ENCODE measurements around the gene KLF11.
"Not testable (repeated sequence)": the region's sequence is repeated elsewhere in the genome, so short reads cannot be mapped to it uniquely, and the experiment has no call there.

Gene KLF11

DNA sequence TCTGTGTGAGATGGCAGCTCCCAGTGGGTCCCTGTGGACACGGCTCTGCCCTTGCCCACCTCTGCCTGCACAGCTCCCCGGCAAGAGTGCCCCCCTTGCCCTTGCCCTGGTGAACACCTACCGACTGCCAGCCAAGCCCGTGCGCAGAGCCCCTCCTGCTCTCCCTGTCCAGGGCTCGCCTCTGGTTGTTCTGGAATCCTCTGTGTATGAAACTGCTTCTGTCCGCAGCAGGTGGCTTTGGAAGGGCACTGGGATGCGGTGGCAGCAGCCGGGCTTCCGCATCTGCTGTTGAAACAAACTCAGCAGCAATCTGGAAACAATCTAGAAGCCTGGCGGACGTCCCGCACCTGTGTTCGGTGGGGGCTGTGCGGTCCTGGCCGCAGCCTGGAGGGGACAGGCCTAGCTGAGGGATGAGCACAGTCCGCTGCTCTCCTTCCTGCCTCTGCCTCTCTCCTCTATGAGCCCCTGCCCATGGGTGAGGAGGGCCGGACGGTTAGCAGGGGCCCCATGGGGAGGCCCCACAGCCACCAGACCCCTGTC lies 34.0 kb upstream of the KLF11 start:
- in situ Hi-C loops (cut with MboI; ENCODE audit: low sequenced_read_pairs), result no loop called here

DNA sequence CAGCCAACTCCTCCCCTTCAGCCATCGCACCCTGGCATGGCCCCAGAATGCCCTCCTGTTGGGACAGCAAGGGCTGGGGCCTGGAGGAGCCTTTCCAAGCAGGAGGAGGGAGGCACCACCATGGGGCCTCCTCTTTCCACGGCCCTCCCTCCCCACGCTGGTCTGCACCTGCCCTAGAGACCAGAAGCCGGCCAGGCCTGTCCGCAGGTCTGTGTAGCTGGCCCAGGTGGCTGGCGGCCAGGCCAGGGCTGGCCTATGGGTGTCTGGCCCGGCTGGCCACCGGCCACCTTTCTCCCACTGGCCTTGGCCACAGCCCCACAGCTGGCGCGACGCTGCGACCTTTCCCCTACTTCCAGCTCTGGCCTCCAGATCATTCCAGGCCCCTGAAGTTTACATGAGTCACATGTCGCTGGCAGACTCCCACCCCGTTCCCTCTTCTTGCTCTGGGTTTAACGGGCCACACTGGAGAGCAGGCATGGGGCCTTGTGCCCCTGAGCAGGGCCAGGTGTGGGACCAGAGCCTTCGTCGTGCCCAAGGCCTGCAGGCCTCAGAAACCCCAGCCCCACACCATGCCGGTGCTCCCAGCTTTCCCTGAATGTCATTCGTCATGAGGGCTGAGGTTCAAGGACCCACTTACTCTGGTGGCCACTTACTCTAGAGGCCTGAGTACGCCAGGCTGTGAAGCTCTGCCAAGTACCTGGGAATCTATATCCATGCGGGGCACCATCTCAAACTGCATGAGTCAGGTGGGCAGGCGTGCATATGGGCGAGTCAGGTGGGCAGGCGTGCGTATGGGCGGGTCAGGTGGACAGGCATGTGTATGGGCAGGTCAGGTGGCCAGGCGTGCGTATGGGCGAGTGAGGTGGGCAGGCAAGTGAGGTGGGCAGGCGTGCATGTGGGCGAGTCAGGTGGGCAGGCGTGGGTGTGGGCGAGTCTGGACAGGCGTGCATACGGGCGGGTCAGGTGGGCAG lies 33.3 kb upstream of the KLF11 start:
- in situ Hi-C loops (cut with MboI; ENCODE audit: low sequenced_read_pairs), result no loop called here

DNA sequence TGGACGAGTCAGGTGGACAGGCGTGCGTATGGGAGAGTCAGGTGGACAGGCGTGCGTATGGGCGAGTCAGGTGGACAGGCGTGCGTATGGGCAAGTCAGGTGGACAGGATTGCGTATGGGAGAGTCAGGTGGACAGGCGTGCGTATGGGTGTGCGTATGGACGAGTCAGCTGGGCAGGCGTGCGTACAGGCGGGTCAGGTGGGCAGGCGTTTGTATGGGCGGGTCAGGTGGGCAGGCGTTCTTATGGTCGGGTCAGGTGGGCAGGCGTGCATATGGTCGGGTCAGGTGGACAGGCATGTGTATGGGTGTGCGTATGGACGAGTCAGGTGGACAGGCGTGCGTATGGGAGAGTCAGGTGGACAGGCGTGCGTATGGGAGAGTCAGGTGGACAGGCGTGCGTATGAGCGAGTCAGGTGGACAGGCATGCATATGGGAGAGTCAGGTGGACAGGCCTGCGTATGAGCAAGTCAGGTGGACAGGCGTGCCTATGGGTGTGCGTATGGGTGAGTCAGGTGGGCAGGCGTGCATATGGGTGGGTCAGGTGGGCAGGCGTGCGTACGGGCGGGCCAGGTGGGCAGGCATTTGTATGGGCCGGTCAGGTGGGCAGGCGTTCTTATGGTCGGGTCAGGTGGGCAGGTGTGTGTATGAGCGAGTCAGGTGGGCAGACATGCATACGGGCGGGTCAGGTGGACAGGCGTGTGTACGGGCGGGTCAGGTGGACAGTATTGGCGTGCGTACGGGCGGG lies 32.3 kb upstream of the KLF11 start:
- in situ Hi-C loops (cut with MboI; ENCODE audit: low sequenced_read_pairs), result not testable (repeated sequence)

DNA sequence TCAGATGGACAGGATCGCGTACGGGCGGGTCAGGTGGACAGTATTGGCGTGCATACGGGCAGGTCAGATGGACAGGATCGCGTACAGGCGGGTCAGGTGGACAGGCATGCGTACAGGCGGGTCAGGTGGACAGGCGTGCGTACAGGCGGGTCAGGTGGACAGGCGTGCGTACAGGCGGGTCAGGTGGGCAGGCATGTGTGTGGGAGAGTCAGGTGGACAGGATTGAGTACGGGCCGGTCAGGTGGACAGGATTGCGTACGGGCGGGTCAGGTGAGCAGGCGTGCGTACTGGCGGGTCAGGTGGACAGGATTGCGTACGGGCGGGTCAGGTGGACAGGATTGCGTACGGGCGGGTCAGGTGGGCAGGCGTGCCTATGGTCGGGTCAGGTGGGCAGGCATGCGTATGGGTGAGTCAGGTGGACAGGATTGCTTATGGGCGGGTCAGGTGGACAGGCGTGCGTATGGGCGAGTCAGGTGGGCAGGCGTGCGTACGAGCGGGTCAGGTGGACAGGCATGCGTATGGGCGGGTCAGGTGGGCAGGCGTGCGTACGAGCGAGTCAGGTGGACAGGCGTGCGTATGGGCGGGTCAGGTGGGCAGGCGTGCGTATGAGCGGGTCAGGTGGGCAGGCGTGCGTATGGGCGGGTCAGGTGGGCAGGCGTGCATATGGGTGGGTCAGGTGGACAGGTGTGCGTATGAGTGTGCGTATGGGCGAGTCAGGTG lies 31.6 kb upstream of the KLF11 start:
- in situ Hi-C loops (cut with MboI; ENCODE audit: low sequenced_read_pairs), result not testable (repeated sequence)

DNA sequence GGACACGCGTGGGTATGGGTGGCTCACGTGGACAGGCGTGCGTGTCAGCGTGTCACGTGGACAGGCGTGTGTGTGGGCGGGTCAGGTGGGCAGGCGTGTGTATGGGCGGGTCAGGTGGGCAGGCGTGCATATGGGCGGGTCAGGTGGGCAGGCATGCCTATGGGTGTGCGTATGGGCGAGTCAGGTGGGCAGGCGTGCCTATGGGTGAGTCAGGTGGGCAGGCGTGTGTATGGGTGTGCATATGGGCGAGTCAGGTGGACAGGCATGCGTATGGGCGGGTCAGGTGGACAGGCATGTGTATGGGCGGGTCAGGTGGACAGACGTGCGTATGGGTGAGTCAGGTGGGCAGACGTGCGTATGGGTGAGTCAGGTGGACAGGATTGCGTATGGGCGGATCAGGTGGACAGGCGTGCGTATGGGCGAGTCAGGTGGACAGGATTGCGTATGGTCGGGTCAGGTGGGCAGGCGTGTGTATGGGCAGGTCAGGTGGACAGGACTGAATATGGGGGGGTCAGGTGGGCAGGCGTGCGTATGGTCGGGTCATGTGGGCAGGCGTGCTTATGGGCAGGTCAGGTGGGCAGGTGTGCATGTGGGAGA lies 30.9 kb upstream of the KLF11 start:
- in situ Hi-C loops (cut with MboI; ENCODE audit: low sequenced_read_pairs), result not testable (repeated sequence)

DNA sequence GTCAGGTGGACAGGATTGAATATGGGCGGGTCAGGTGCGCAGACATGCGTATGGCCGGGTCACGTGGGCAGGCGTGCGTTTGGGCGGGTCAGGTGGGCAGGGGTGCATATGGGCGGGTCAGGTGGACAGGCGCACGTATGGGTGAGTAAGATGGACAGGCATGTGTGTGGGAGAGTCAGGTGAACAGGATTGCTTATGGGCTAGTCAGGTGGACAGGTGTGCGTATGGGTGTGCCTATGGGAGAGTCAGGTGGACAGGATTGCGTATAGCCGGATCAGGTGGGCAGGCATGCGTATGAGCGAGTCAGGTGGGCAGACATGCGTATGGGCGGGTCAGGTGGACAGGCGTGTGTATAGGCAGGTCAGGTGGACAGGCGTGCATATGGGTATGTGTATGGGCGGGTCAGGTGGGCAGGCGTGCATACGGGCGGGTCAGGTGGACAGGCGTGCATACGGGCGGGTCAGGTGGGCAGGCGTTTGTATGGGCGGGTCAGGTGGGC lies 30.3 kb upstream of the KLF11 start:
- in situ Hi-C loops (cut with MboI; ENCODE audit: low sequenced_read_pairs), result no loop called here

DNA sequence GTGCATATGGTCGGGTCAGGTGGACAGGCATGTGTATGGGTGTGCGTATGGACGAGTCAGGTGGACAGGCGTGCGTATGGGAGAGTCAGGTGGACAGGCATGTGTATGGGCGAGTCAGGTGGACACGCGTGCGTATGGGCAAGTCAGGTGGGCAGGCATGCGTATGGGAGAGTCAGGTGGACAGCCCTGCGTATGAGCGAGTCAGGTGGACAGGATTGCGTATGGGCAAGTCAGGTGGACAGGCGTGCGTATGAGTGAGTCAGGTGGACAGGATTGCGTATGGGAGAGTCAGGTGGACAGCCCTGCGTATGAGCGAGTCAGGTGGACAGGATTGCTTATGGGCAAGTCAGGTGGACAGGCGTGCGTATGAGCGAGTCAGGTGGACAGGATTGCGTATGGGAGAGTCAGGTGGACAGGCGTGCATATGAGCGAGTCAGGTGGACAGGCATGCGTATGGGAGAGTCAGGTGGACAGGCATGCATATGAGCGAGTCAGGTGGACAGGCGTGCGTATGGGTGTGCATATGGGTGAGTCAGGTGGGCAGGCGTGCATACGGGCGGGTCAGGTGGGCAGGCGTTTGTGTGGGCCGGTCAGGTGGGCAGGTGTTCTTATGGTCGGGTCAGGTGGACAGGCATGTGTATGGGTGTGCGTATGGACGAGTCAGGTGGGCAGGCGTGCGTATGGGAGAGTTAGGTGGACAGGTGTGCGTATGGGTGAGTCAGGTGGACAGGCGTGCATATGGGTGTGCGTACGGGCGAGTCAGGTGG lies 29.5 kb upstream of the KLF11 start:
- in situ Hi-C loops (cut with MboI; ENCODE audit: low sequenced_read_pairs), result not testable (repeated sequence)

DNA sequence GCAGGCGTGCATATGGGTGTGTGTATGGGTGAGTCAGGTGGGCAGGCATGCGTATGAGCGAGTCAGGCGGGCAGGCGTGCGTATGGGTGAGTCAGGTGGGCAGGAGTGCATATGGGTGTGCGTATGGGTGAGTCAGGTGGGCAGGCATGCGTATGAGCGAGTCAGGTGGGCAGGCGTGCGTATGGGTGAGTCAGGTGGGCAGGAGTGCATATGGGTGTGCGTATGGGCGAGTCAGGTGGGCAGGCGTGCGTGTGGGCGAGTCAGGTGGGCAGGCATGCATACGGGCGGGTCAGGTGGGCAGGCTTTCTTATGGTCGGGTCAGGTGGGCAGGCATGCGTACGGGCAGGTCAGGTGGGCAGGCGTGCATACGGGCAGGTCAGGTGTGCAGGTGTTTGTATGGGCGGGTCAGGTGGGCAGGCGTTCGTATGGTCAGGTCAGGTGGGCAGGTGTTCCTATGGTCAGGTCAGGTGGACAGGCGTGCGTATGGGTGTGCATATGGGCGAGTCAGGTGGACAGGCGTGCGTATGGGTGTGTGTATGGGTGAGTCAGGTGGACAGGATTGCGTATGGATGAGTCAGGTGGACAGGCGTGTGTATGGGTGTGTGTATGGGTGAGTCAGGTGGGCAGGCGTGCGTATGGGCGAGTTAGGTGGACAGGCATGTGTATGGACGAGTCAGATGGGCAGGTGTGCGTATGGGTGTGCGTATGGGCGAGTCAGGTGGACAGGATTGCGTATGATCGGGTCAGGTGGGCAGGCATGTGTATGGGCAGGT lies 28.7 kb upstream of the KLF11 start:
- in situ Hi-C loops (cut with MboI; ENCODE audit: low sequenced_read_pairs), result no loop called here

DNA sequence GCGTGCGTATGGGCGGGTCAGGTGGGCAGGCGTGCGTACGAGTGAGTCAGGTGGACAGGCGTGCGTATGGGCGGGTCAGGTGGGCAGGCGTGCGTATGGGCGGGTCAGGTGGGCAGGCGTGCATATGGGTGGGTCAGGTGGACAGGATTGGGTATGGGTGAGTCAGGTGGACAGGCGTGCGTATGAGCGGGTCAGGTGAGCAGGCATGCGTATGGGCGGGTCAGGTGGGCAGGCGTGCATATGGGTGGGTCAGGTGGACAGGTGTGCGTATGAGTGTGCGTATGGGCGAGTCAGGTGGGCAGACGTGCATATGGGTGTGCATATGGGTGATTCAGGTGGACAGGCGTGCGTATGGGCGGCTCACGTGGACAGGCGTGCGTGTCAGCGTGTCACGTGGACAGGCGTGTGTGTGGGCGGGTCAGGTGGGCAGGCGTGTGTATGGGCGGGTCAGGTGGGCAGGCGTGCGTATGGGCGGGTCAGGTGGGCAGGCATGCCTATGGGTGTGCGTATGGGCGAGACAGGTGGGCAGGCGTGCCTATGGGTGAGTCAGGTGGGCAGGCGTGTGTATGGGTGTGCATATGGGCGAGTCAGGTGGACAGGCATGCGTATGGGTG lies 27.9 kb upstream of the KLF11 start:
- in situ Hi-C loops (cut with MboI; ENCODE audit: low sequenced_read_pairs), result not testable (repeated sequence)

DNA sequence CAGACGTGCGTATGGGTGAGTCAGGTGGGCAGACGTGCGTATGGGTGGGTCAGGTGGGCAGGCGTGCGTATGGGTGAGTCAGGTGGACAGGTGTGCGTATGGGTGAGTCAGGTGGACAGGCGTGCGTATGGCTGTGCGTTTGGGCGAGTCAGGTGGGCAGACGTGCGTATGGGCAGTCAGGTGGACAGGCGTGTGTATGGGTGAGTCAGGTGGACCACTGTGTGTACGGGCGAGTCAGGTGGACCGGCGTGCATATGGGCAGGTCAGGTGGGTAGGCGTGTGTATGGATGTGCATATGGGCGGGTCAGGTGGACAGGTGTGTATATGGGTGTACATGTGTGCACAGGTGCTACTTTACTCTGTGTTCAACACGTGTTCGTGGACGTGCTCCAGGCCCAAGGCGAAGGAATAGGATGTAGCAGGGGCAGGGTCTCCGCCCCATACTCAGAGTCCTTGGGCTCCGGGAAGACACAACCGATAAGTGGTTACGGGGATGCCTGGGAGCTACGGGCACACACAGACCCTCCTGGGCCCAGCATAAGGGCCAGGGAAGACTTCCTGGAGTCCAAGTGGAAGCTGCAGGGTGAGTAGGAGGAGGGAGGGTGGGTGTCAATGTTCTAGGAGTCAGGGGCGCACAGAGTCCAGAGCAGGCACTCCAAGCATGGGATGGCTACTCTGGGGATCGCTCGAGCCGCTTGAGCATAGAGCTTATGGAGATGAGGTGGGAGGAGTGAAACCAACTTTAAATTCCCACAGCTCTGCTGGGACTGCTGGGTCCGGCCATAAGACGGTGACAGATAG lies 27.1 kb upstream of the KLF11 start:
- in situ Hi-C loops (cut with MboI; ENCODE audit: low sequenced_read_pairs), result no loop called here

DNA sequence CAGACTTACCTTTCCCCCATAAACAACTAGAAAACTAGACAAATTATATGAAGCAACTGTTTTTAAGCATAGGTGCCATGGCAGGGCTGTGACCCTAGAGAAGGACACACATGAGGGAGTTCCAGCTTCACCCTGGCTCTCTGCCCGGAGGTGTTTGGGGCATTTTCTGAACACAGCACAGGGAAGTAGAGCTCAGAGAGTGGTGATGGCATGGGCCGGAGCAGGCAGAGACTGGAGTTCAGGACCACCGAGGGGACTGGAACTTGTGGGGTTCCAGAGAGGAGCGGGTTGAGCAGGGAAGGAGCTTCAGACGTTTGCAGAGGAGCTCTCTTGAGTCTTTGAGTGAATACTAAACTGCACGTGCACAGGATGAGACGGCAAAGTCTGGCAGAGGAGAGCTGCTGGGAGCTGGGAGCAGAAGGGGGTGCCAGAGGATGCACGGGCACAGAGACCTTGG lies 26.5 kb upstream of the KLF11 start:
- in situ Hi-C loops (cut with MboI; ENCODE audit: low sequenced_read_pairs), result no loop called here

DNA sequence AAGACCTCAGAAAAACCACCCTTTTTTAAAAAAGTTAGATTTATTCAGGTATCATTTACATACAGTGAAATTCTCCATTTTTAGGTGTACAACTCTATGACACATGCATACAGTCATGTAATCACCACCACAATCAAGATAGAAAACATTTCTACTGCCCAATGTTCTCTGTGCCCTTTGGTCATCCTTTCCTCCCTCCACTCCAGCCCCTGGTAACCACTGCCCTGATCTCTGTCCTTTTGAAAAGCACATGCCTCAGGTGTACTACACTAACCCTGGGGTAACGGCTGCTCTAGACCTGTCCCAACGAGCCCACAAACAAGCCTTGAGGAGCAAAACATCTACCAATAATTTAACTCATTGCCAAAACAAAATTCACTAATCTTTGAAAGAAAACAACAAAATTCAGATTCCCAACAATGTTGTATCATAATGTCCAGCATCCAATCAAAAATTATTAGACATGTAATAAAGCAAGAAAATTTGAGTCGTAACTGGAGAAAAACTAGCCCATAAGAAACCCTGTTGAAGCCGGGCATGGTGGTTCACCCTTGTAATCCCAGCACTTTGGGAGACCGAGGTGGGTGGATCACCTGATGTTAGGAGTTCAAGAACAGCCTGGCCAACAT lies 25.9 kb upstream of the KLF11 start:
- in situ Hi-C loops (cut with MboI; ENCODE audit: low sequenced_read_pairs), result no loop called here

DNA sequence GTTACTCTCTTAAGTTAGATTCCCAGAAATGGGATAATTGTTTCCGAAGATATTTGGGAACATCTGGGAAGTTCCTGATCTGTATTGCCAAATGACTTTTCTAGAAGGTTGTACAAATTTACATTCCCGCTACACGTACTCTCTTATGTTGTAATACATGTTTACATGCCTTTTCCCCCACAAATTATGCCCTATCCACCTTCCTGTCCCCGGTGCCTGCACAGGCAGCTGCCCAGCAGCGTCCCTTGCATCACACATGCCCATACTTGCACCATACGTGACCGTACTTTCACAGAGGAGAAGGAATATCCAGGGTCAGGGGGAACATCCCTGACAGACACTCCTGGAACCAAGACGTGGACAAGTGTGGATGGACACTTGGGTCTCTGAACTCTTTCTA lies 24.2 kb upstream of the KLF11 start:
- in situ Hi-C loops (cut with MboI; ENCODE audit: low sequenced_read_pairs), result no loop called here

DNA sequence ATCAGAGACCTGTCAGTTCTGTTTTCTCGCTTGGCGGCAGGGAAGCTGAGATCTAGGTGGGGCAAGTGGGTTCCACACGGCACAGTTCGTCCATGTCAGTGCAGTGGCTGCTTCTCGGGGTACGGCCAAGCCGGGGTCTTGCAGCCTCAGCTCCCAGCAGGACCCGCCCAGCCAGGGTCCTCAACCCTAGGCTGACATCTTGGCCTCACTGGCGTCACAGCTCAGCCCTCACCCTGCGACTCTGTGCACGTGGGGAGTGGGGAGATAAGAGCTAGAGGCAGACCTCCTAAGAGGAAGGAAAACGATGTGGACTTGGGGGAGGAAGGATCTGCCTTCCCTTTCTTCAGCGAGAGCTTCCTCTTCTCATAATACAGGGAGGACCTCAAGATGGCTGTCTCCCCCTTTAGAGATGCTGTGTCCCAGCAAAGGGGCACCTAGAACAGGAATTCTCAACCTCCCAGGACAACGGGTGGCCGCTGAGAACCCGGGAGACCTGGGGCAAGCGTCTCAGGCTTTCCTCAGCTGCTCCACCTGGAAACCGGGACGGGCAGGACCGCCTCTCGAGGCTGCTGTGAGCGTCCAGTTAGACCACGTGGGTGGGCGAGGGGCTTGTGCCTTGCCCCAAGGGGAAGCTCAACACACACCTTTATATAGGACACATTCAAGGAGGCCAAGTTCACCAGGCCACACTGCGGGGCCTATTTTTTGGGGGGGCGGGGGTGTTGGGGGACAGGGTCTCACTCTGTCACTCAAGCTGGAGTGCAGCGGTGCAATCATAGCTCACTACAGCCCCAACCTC lies 23.5 kb upstream of the KLF11 start:
- in situ Hi-C loops (cut with MboI; ENCODE audit: low sequenced_read_pairs), result no loop called here

DNA sequence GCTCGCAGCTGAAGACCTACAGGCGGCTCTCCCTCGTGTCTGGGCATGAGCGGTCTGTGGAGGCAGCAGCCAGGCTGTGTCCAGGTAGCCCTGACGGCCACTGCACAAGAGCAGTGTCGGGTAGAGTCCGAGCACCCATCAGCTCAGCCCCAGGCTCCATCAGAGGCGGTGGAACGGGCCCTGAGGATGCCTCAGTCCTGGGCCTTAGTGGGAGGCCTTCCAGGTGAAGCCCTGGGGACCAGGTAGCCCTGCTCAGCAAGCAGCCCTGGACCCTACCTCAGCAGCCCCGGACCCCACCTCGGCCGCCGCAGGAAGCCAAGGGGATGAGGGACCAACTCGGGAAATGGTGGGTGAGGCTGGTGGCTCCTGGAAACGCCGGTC lies 21.3 kb upstream of the KLF11 start:
- in situ Hi-C loops (cut with MboI; ENCODE audit: low sequenced_read_pairs), result no loop called here

DNA sequence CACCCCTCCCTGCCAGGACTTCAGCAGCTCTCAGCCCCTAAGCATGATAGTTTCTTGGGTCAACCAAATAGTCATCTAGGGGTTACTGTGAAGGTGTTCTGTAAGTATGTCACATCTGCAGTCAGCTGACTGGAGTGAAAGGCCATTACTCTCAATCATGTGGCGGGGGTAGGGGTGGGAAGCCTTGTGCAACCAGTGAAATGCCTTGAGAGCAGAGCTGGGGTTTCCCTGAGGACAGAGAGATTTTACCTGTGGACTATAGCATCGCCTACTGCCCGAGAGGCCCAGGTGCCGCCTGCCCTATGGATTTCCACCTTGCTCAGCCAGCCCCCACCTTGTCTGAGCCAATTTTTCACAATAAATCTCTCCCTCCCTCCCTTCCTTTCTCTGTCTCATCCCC lies 20.9 kb upstream of the KLF11 start:
- in situ Hi-C loops (cut with MboI; ENCODE audit: low sequenced_read_pairs), result no loop called here

Measured in HL-60/S4 treated with phorbol 12-myristate 13-acetate at 8.2 ng/mL for 4 days and 3 days (cell line).